Left lung (tissue), 10 donors: ENCODE results near the gene ATP11B. TPM values are rescaled to one million over a fixed set of nuclear protein-coding genes. Genes with fewer than 3 reads are reported as not detected.
A peak's percentile ranks its signal among the peaks of the same experiment; 100 is the strongest.

Experiments
- ATAC-seq: fragments of 200-7000 bp; cut with Tn5 transposase; one replicate; pipeline ENCODE4 v1.9.1; 2020; ENCODE audit warnings: moderate library complexity
- DNase-seq, 4 donors: peaks; one replicate each; pipeline ENCODE4 v3.0.0-alpha.2; 2013 to 2020
- H3K27ac ChIP-seq, 2 donors: fragments of 200-600 bp; sonication (generic) in 1 of 2; one replicate each; pipeline versions ENCODE4 v1.5.0 to v1.8.0; 2020 to 2021
- H3K27me3 ChIP-seq, 2 donors: fragments of 200-600 bp; sonication (generic) in 1 of 2; one replicate each; pipeline versions ENCODE4 v1.5.0 to v1.8.0; 2020 to 2021
- H3K36me3 ChIP-seq, 2 donors: fragments of 200-600 bp; sonication (generic) in 1 of 2; one replicate each; pipeline versions ENCODE4 v1.5.0 to v1.8.0; 2020 to 2021
- H3K4me1 ChIP-seq, 2 donors: fragments of 200-600 bp; one replicate each; pipeline ENCODE4 v1.8.0; 2021
- H3K4me3 ChIP-seq, 2 donors: fragments of 200-600 bp; sonication (generic) in 1 of 2; one replicate each; pipeline versions ENCODE4 v1.5.0 to v1.8.0; 2020 to 2021; ENCODE audit warnings: mild to moderate bottlenecking in 1 of 2
- H3K9me3 ChIP-seq, 2 donors: fragments of 200-600 bp; sonication (generic) in 1 of 2; one replicate each; pipeline versions ENCODE4 v1.5.0 to v1.8.0; 2020 to 2021
- CTCF ChIP-seq, 2 donors: fragments of 200-600 bp; sonication (generic) in 1 of 2; IDR thresholded peaks; one replicate each; pipeline versions ENCODE4 v1.5.0 to v1.8.0; 2021; ENCODE audit warnings: antibody characterized with exemption in 2 of 2
- intact Hi-C, 2 donors: fragments of 100-400 bp; cut with DNase I; formaldehyde crosslinking; loops; one replicate each; pipeline versions ENCODE4 v1.11.2 to v1.14.2; 2022
- polyA plus RNA-seq, 6 donors: library from polyadenylated mRNA; unstranded; fragments of 120-200 nt; gene quantifications; one replicate each; pipeline ENCODE4 v1.2.1, GENCODE V29; 2013; ENCODE audit not compliant: insufficient read length in 6 of 6
- total RNA-seq, 2 donors: library from RNA; stranded (reverse); fragmentation: NEBNext Ultra II Directional; extraction: Animal tissue kit (Norgen Biotek cat#: 25700); gene quantifications; one replicate each; pipeline ENCODE4 v1.2.1, GENCODE V29; 2021
- donor health status: DM: no; HTN: yes; CAD: no.
- donor health status: DM: no; HTN: no; CAD: no.

The ATP11B gene
- total and polyA plus RNA-seq, 8 donors = 53.9 to 85.0 (median 60.7) TPM

DNA sequence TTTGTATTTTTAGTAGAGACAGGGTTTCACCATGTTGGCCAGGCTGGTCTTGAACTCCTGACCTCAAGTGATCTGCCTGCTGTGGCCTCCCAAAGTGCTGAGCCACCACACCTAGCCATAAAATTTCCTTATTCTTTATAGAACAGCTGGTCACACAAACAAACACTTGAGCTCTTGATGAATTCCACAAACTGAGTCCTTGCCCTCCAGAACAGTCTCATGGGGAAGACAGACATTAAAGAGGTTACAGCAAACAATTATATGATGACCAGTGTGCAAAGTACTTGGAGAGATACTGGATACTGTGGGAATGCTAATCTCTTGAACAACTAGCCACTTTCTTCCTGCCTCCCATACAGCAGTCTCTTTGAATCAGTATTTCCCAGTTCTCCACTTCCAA lies 7.5 kb upstream of the ATP11B start:
- no peak for DNase-seq
- peaks cover 0 to 12% of the 10 kb centered on the region in 2 donors for H3K4me1 ChIP-seq
- no peak for TF ChIP-seq CTCF (IDR thresholded peaks at IDR 0.05)
- H3K36me3 ChIP-seq = no peaks in the 10 kb centered on the region
- H3K9me3 ChIP-seq = no peaks in the 10 kb centered on the region
- no peak overlapping the region for H3K4me3 ChIP-seq
- peaks cover 6 to 26% of the 10 kb centered on the region in 2 donors for H3K27me3 ChIP-seq
- intact Hi-C loops = no loop called here
- no peak overlapping the region for H3K27ac ChIP-seq
- no peak for ATAC-seq

GRCh38 chr3:182786564-182787196 lies 6.6 kb upstream of the ATP11B start:
- H3K4me3 ChIP-seq = no peak overlapping the region
- no peaks in the 10 kb centered on the region for H3K9me3 ChIP-seq
- H3K4me1 ChIP-seq = peaks cover 0 to 12% of the 10 kb centered on the region in 2 donors
- no peak for TF ChIP-seq CTCF (IDR thresholded peaks at IDR 0.05)
- no peaks in the 10 kb centered on the region for H3K36me3 ChIP-seq
- intact Hi-C loops = no loop called here
- DNase-seq (no peak), ATAC-seq (no peak)
- no peak overlapping the region for H3K27ac ChIP-seq
- H3K27me3 ChIP-seq = peaks cover 6 to 26% of the 10 kb centered on the region in 2 donors

GRCh38 chr3:182787302-182788036 lies 5.8 kb upstream of the ATP11B start:
- DNase-seq = no peak
- peaks cover 2 to 17% of the 10 kb centered on the region in 2 donors for H3K4me1 ChIP-seq
- H3K4me3 ChIP-seq = no peak overlapping the region
- no peak for TF ChIP-seq CTCF (IDR thresholded peaks at IDR 0.05)
- intact Hi-C loops = no loop called here
- H3K36me3 ChIP-seq = no peaks in the 10 kb centered on the region
- peaks cover 6 to 26% of the 10 kb centered on the region in 2 donors for H3K27me3 ChIP-seq
- H3K27ac ChIP-seq = no peak overlapping the region
- ATAC-seq = no peak
- no peaks in the 10 kb centered on the region for H3K9me3 ChIP-seq

DNA sequence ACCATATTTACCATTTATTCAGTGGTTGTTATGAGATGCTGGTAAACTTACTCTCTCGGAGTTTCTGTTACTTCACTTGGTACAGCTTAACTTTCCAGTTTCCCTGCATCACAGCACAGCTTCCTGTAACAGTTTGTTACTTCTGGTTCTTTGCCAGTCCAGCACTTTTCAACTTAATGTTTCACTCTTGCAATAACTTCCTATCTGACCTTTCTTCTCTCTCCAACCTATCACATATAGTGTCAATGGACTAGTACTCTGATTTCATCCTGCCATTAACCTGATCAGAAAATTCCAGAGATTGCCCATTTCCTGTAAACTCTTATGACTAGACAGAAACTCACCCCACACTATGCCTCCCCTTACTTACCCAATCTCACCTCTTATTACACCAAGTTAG lies 3.9 kb upstream of the ATP11B start:
- Histone ChIP-seq H3K27ac (peak overlapping the region in 1 of 2 donors; percentile 73), H3K4me3 (no peak overlapping the region), H3K27me3 (peaks cover 6 to 26% of the 10 kb centered on the region in 2 donors), H3K4me1 (peaks cover 3 to 19% of the 10 kb centered on the region in 2 donors), H3K36me3 (no peaks in the 10 kb centered on the region), H3K9me3 (no peaks in the 10 kb centered on the region)
- ATAC-seq (no peak), DNase-seq (no peak)
- TF ChIP-seq CTCF (IDR thresholded peaks at IDR 0.05) = no peak
- intact Hi-C loops = no loop called here

GRCh38 chr3:182790612-182791011 lies 2.7 kb upstream of the ATP11B start:
- DNase-seq = no peak
- Histone ChIP-seq H3K27me3 (peaks cover 6 to 19% of the 10 kb centered on the region in 2 donors), H3K27ac (no peak overlapping the region), H3K4me3 (no peak overlapping the region), H3K4me1 (peaks cover 3 to 32% of the 10 kb centered on the region in 2 donors), H3K9me3 (no peaks in the 10 kb centered on the region), H3K36me3 (no peaks in the 10 kb centered on the region)
- no peak for TF ChIP-seq CTCF (IDR thresholded peaks at IDR 0.05)
- intact Hi-C loops = no loop called here
- ATAC-seq = no peak
